Astrocyte (in vitro differentiated cells and primary cell): ENCODE data around the gene KCNH6. TPM values are rescaled to one million over a fixed set of nuclear protein-coding genes. Genes with fewer than 3 reads are reported as not detected.
A peak's percentile ranks its signal among the peaks of the same experiment; 100 is the strongest.

ENCODE experiments used
- DNase-seq: peaks from one replicate; pipeline ENCODE4 v3.0.0-alpha.2; 2010; ENCODE audit warnings: low read depth
- FAIRE-seq: peaks from 2 replicates; lab custom pipeline; 2011; peaks lifted over from hg19 to GRCh38; lab: Jason Lieb, UNC
- H2AFZ ChIP-seq: 2 replicates; pipeline ENCODE4 v1.6.0; 2012; ENCODE audit warnings: low read depth, low read length, inconsistent platforms
- H3K27ac ChIP-seq: 2 replicates; pipeline ENCODE4 v1.5.1; 2011; ENCODE audit warnings: low read depth, low read length, inconsistent platforms
- H3K27me3 ChIP-seq: 2 replicates; pipeline ENCODE4 v1.6.0; 2011; ENCODE audit warnings: low read length, inconsistent platforms; ENCODE audit not compliant: insufficient read depth
- H3K36me3 ChIP-seq: 2 replicates; pipeline ENCODE4 v1.5.1; 2011; ENCODE audit warnings: low read length, inconsistent platforms; ENCODE audit not compliant: insufficient read depth
- H3K4me1 ChIP-seq: 2 replicates; pipeline ENCODE4 v1.5.1; 2011; ENCODE audit warnings: low read length, inconsistent platforms; ENCODE audit not compliant: insufficient read depth
- H3K4me2 ChIP-seq: 2 replicates; pipeline ENCODE4 v1.6.0; 2012; ENCODE audit warnings: low read length, inconsistent platforms
- H3K4me3 ChIP-seq: 2 replicates; pipeline ENCODE4 v1.5.1; 2011; ENCODE audit warnings: low read depth, mild to moderate bottlenecking, low read length, inconsistent platforms; ENCODE audit not compliant: insufficient read depth
- H3K79me2 ChIP-seq: 2 replicates; pipeline ENCODE4 v1.6.0; 2012; ENCODE audit warnings: mild to moderate bottlenecking, low read length, inconsistent platforms; ENCODE audit not compliant: insufficient read depth
- H3K9ac ChIP-seq: 2 replicates; pipeline ENCODE4 v1.6.0; 2012; ENCODE audit warnings: mild to moderate bottlenecking, low read length, inconsistent platforms
- H3K9me3 ChIP-seq: 2 replicates; pipeline ENCODE4 v1.5.1; 2012; ENCODE audit warnings: low read depth, mild to moderate bottlenecking, low read length, inconsistent platforms; ENCODE audit not compliant: insufficient read depth
- H4K20me1 ChIP-seq: 2 replicates; pipeline ENCODE4 v1.6.0; 2012; ENCODE audit warnings: low read length, inconsistent platforms; ENCODE audit not compliant: insufficient read depth
- H3K27ac Mint-ChIP-seq: one replicate; pipeline ENCODE4 v1.8.0; 2021; ENCODE audit warnings: mild to moderate bottlenecking, mixed read lengths; ENCODE audit not compliant: unreplicated experiment
- H3K27me3 Mint-ChIP-seq: one replicate; pipeline ENCODE4 v1.8.0; 2021; ENCODE audit warnings: low read depth, mixed read lengths; ENCODE audit not compliant: unreplicated experiment
- H3K36me3 Mint-ChIP-seq: one replicate; pipeline ENCODE4 v1.8.0; 2021; ENCODE audit warnings: low read depth, mixed read lengths; ENCODE audit not compliant: unreplicated experiment
- H3K4me1 Mint-ChIP-seq: one replicate; pipeline ENCODE4 v1.8.0; 2021; ENCODE audit warnings: low read depth, mixed read lengths; ENCODE audit not compliant: unreplicated experiment
- H3K4me3 Mint-ChIP-seq: one replicate; pipeline ENCODE4 v1.8.0; 2021; ENCODE audit warnings: mild to moderate bottlenecking, moderate library complexity, mixed read lengths; ENCODE audit not compliant: unreplicated experiment
- H3K9me3 Mint-ChIP-seq: one replicate; pipeline ENCODE4 v1.8.0; 2021; ENCODE audit warnings: mild to moderate bottlenecking, mixed read lengths; ENCODE audit not compliant: unreplicated experiment
- CTCF ChIP-seq: IDR thresholded peaks from 2 replicates; pipeline ENCODE4 v1.5.1; 2011; ENCODE audit warnings: low read depth, mild to moderate bottlenecking, inconsistent platforms, low read length, moderate library complexity; ENCODE audit not compliant: insufficient read depth
- EZH2 ChIP-seq: IDR thresholded peaks from 2 replicates; pipeline ENCODE4 v1.6.1; 2012; ENCODE audit warnings: mild to moderate bottlenecking, low read length, inconsistent platforms; ENCODE audit not compliant: insufficient read depth
- total RNA-seq: library from RNA; stranded (reverse); gene quantifications from 2 replicates; pipeline ENCODE4 v1.2.1, GENCODE V29; 2021

The KCNH6 gene
- total RNA-seq, 1 donor from 2014 or later = not detected

GRCh38 chr17:63496177-63496576 lies 27.0 kb upstream of the KCNH6 start:
- no peaks in the 10 kb centered on the region for H4K20me1 ChIP-seq
- H3K4me3 Mint-ChIP-seq = no peak overlapping the region
- TF ChIP-seq CTCF (no peak), EZH2 (no peak)
- H3K27me3 Mint-ChIP-seq = peaks cover 39% of the 10 kb centered on the region
- H3K27ac ChIP-seq = no peak overlapping the region
- no peak overlapping the region for H3K9ac ChIP-seq
- DNase-seq = no peak
- H3K27me3 ChIP-seq = peaks cover 10% of the 10 kb centered on the region
- H3K4me1 Mint-ChIP-seq = peaks cover 7% of the 10 kb centered on the region
- no peaks in the 10 kb centered on the region for H3K79me2 ChIP-seq
- no peaks in the 10 kb centered on the region for H3K36me3 ChIP-seq
- no peak for FAIRE-seq
- H3K36me3 Mint-ChIP-seq = peaks cover 2% of the 10 kb centered on the region
- no peak overlapping the region for H3K4me3 ChIP-seq
- no peak overlapping the region for H3K4me2 ChIP-seq
- H3K9me3 Mint-ChIP-seq = no peaks in the 10 kb centered on the region
- H3K27ac Mint-ChIP-seq = peak overlapping the region; percentile 41
- H3K9me3 ChIP-seq = no peaks in the 10 kb centered on the region
- no peaks in the 10 kb centered on the region for H3K4me1 ChIP-seq
- H2AFZ ChIP-seq = no peak overlapping the region

GRCh38 chr17:63496663-63497400 lies 26.3 kb upstream of the KCNH6 start:
- peaks cover 9% of the 10 kb centered on the region for H3K27me3 ChIP-seq
- H4K20me1 ChIP-seq = no peaks in the 10 kb centered on the region
- H3K4me3 Mint-ChIP-seq = no peak overlapping the region
- no peaks in the 10 kb centered on the region for H3K9me3 ChIP-seq
- no peaks in the 10 kb centered on the region for H3K36me3 ChIP-seq
- no peaks in the 10 kb centered on the region for H3K4me1 ChIP-seq
- H3K27me3 Mint-ChIP-seq = peaks cover 38% of the 10 kb centered on the region
- no peak overlapping the region for H3K4me3 ChIP-seq
- peaks cover 7% of the 10 kb centered on the region for H3K4me1 Mint-ChIP-seq
- no peak overlapping the region for H3K27ac ChIP-seq
- no peak overlapping the region for H2AFZ ChIP-seq
- H3K4me2 ChIP-seq = no peak overlapping the region
- no peaks in the 10 kb centered on the region for H3K79me2 ChIP-seq
- TF ChIP-seq EZH2 = no peak
- DNase-seq (no peak), FAIRE-seq (no peak)
- no peak overlapping the region for H3K9ac ChIP-seq
- H3K9me3 Mint-ChIP-seq = no peaks in the 10 kb centered on the region
- H3K27ac Mint-ChIP-seq = no peak overlapping the region
- H3K36me3 Mint-ChIP-seq = peaks cover 2% of the 10 kb centered on the region

DNA sequence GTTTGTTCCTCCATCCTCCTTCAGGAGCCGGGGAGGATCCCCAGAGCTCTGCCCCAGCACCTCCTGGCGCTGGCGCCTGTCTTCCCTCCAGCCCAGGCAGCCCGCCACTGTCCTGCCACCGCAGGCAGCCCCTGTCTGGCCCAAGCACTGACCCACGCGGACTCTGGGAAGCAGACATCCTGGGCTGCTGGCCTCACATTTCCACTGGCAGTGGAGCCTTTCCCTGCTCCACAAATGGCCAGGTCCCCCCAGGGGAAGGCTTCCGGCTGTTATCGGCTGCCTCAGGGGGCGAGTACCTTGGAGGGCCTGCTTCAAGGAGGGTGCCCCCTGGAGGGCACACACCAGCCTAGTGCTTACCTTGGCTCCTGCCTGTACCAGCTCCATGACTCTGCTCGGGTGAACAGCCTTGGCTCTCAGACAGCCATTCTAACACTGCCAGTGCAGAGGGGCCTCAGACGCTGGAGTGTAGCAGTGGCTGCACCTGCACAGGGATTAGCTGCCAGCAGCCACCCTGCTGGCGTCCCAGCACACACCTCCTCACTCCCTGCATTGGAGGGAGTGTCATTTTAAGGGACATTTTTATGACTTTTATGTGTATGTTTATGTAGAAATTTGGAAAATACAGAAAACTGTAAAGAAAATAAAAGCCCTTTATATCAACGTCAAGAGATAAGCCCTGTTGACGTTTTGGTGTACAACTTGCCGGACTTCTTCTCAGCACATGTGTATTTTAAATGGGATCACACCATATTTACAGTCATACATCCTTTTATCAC lies 25.3 kb upstream of the KCNH6 start:
- TF ChIP-seq EZH2 (no peak), CTCF (no peak)
- no peak overlapping the region for H2AFZ ChIP-seq
- H3K27me3 ChIP-seq = peaks cover 14% of the 10 kb centered on the region
- H3K9ac ChIP-seq = no peak overlapping the region
- no peak for DNase-seq
- FAIRE-seq = no peak
- peaks cover 7% of the 10 kb centered on the region for H3K4me1 Mint-ChIP-seq
- no peaks in the 10 kb centered on the region for H3K36me3 Mint-ChIP-seq
- no peaks in the 10 kb centered on the region for H3K79me2 ChIP-seq
- no peak overlapping the region for H3K4me3 ChIP-seq
- H3K9me3 ChIP-seq = no peaks in the 10 kb centered on the region
- H3K9me3 Mint-ChIP-seq = no peaks in the 10 kb centered on the region
- H3K4me2 ChIP-seq = no peak overlapping the region
- H4K20me1 ChIP-seq = no peaks in the 10 kb centered on the region
- H3K4me3 Mint-ChIP-seq = no peak overlapping the region
- H3K4me1 ChIP-seq = no peaks in the 10 kb centered on the region
- H3K36me3 ChIP-seq = no peaks in the 10 kb centered on the region
- H3K27me3 Mint-ChIP-seq = peaks cover 34% of the 10 kb centered on the region
- H3K27ac ChIP-seq = no peak overlapping the region
- H3K27ac Mint-ChIP-seq = no peak overlapping the region
